ENCODE results near the gene CLCA1. TPM values are rescaled to one million over a fixed set of nuclear protein-coding genes. Genes with fewer than 3 reads are reported as not detected.

The CLCA1 gene
- total RNA-seq, 1 donor from 2014 or later: not detected

Other genes with a start within 250 kb of the CLCA1 start
- gene ODF2L, start 72.6 kb upstream of the CLCA1 start, total RNA-seq: 42.8 and 44.7 TPM in 2 replicates
- gene CLCA2, start 44.8 kb upstream of the CLCA1 start, total RNA-seq: 0.46 and 0.77 TPM in 2 replicates
- not detected in 2 replicates for gene CLCA4, start 78.2 kb downstream of the CLCA1 start, total RNA-seq
- 138 and 147 TPM in 2 replicates for gene SH3GLB1, start 235.6 kb downstream of the CLCA1 start, total RNA-seq

Data from astrocyte (in vitro differentiated cells and primary cell).